Liver (tissue), 9 donors: ENCODE results near the gene ZNF777. TPM values are rescaled to one million over a fixed set of nuclear protein-coding genes. Genes with fewer than 3 reads are reported as not detected.

Source experiments
- DNase-seq: peaks from one replicate; pipeline ENCODE4 v3.0.0-alpha.2; 2017; ENCODE audit warnings: low spot score
- H3K27ac ChIP-seq, 2 donors: one replicate each; pipeline ENCODE4 v1.7.0; 2013; ENCODE audit warnings: inconsistent platforms in 2 of 2, low read length in 2 of 2, control low read depth in 1 of 2, low read depth in 1 of 2, mild to moderate bottlenecking in 1 of 2
- H3K27me3 ChIP-seq, 4 donors: one replicate each; pipeline versions ENCODE4 v1.6.1 to v1.7.0; 2013; ENCODE audit warnings: low read length in 3 of 4, inconsistent platforms in 1 of 4, mild to moderate bottlenecking in 1 of 4, moderate library complexity in 1 of 4; ENCODE audit not compliant: control insufficient read depth in 4 of 4, insufficient read depth in 4 of 4
- H3K36me3 ChIP-seq, 4 donors: one replicate each; pipeline versions ENCODE4 v1.6.1 to v1.7.0; 2013; ENCODE audit warnings: low read length in 3 of 4, mild to moderate bottlenecking in 3 of 4, low read depth in 1 of 4, moderate library complexity in 1 of 4; ENCODE audit not compliant: control insufficient read depth in 4 of 4, insufficient read depth in 3 of 4
- H3K4me1 ChIP-seq, 4 donors: one replicate each; pipeline versions ENCODE4 v1.6.1 to v1.7.0; 2013; ENCODE audit warnings: low read length in 3 of 4, mild to moderate bottlenecking in 3 of 4, moderate library complexity in 1 of 4; ENCODE audit not compliant: control insufficient read depth in 4 of 4, insufficient read depth in 4 of 4
- H3K4me3 ChIP-seq, 3 donors: one replicate each; pipeline versions ENCODE4 v1.6.1 to v1.7.0; 2013; ENCODE audit warnings: low read length in 3 of 3, control low read depth in 1 of 3, low read depth in 1 of 3, mild to moderate bottlenecking in 1 of 3
- H3K9ac ChIP-seq, 2 donors: one replicate each; pipeline ENCODE4 v1.7.0; 2013; ENCODE audit warnings: low read length in 2 of 2, mild to moderate bottlenecking in 2 of 2, moderate library complexity in 2 of 2, control low read depth in 1 of 2, low read depth in 1 of 2
- H3K9me3 ChIP-seq, 4 donors: one replicate each; pipeline versions ENCODE4 v1.6.1 to v1.7.0; 2013; ENCODE audit warnings: low read length in 3 of 4; ENCODE audit not compliant: control insufficient read depth in 4 of 4
- ATF3 ChIP-seq: IDR thresholded peaks from 2 replicates; pipeline ENCODE4 v1.6.1; 2016; ENCODE audit warnings: antibody characterized with exemption
- CTCF ChIP-seq: fragments of 150-350 bp; IDR thresholded peaks from 2 replicates; pipeline ENCODE4 v1.5.1; 2017; ENCODE audit warnings: improper control_type of control experiment, low read depth, low read length; ENCODE audit not compliant: missing input control
- EGR1 ChIP-seq, 2 donors: IDR thresholded peaks; 2 replicates each; pipeline ENCODE4 v1.6.1; 2016 to 2018; ENCODE audit warnings: antibody characterized with exemption in 2 of 2, low read depth in 2 of 2
- FOXA1 ChIP-seq: IDR thresholded peaks from 2 replicates; pipeline ENCODE4 v1.6.1; 2016; ENCODE audit warnings: antibody characterized with exemption
- FOXA2 ChIP-seq: IDR thresholded peaks from 2 replicates; pipeline ENCODE4 v1.6.1; 2016; ENCODE audit warnings: antibody characterized with exemption
- GABPA ChIP-seq, 2 donors: IDR thresholded peaks in 1 of 2; conservative IDR thresholded peaks in 1 of 2; 2 replicates each; pipeline ENCODE4 v1.6.1; 2016; ENCODE audit warnings: antibody characterized with exemption in 2 of 2, mild to moderate bottlenecking in 1 of 2, moderate library complexity in 1 of 2
- HNF4A ChIP-seq, 2 donors: conservative IDR thresholded peaks; 2 replicates each; pipeline ENCODE4 v1.6.1; 2016; ENCODE audit warnings: antibody characterized with exemption in 2 of 2, mild to moderate bottlenecking in 2 of 2
- HNF4G ChIP-seq: IDR thresholded peaks from 2 replicates; pipeline ENCODE4 v1.6.1; 2016; ENCODE audit warnings: antibody characterized with exemption
- JUND ChIP-seq, 2 donors: IDR thresholded peaks; 2 replicates each; pipeline ENCODE4 v1.6.1; 2016; ENCODE audit warnings: antibody characterized with exemption in 2 of 2
- MAX ChIP-seq: IDR thresholded peaks from 2 replicates; pipeline ENCODE4 v1.6.1; 2016; ENCODE audit warnings: antibody characterized with exemption
- NR2F2 ChIP-seq: IDR thresholded peaks from 2 replicates; pipeline ENCODE4 v1.6.1; 2016; ENCODE audit warnings: antibody characterized with exemption
- RAD21 ChIP-seq, 2 donors: IDR thresholded peaks; 2 replicates each; pipeline ENCODE4 v1.6.1; 2016; ENCODE audit warnings: antibody characterized with exemption in 2 of 2, mild to moderate bottlenecking in 2 of 2
- REST ChIP-seq: IDR thresholded peaks from 2 replicates; pipeline ENCODE4 v1.6.1; 2016; ENCODE audit warnings: antibody characterized with exemption, mild to moderate bottlenecking
- SP1 ChIP-seq: IDR thresholded peaks from 2 replicates; pipeline ENCODE4 v1.6.1; 2018; ENCODE audit warnings: antibody characterized with exemption, mild to moderate bottlenecking
- TAF1 ChIP-seq: conservative IDR thresholded peaks from 2 replicates; pipeline ENCODE4 v1.6.1; 2016; ENCODE audit warnings: antibody characterized with exemption, mild to moderate bottlenecking
- YY1 ChIP-seq: IDR thresholded peaks from 2 replicates; pipeline ENCODE4 v1.6.1; 2016; ENCODE audit warnings: antibody characterized with exemption, mild to moderate bottlenecking
- WGBS: extraction: QIAGEN DNeasy Blood & Tissue Kit; methylation state at CpG from one replicate; pipeline ENCODE4 v1.1.7; 2013; 5-methylcytosine and 5-hydroxymethylcytosine counted together
- polyA plus RNA-seq, 2 donors: library from polyadenylated mRNA; stranded (reverse) in 1 of 2; unstranded in 1 of 2; fragments of 200-250 nt in 1 of 2; fragments of >200 nt in 1 of 2; fragmentation: Nextera tagmentation in 1 of 2; extraction: Ambion mirVana in 1 of 2; gene quantifications; one replicate each; pipeline versions ENCODE4 v1.2.1 to v1.2.3, GENCODE V29; 2013 to 2015
- total RNA-seq, 2 donors: library from RNA; depleted of rRNA; stranded (reverse); fragments of >200 nt; gene quantifications; one replicate each; pipeline ENCODE4 v1.2.3, GENCODE V29; 2014
- donor health status: healthy.
- donor health status: healthy.
- donor health status: healthy.
- donor health status: healthy.
- donor health status: healthy.

The ZNF777 gene
- total and polyA plus RNA-seq, 4 donors: 0.22 to 5.7 (median 4.1) TPM

GRCh38 chr7:149432121-149432691 lies 28.7 kb downstream of the ZNF777 start:
- peaks cover 17 to 45% (median 22%) of the 10 kb centered on the region in 4 donors for H3K36me3 ChIP-seq
- no peaks in the 10 kb centered on the region for H3K4me1 ChIP-seq
- H3K9me3 ChIP-seq: no peaks in the 10 kb centered on the region
- WGBS: 96% methylated on average over 53 of the region's 53 CpGs
- H3K9ac ChIP-seq: no peak overlapping the region
- no peak overlapping the region for H3K4me3 ChIP-seq
- no peak for TF ChIP-seq SP1
- no peak overlapping the region for H3K27ac ChIP-seq
- no peaks in the 10 kb centered on the region for H3K27me3 ChIP-seq
- no peak for DNase-seq

GRCh38 chr7:149431486-149432120 lies 29.3 kb downstream of the ZNF777 start:
- no peaks in the 10 kb centered on the region for H3K27me3 ChIP-seq
- DNase-seq: no peak
- no peaks in the 10 kb centered on the region for H3K4me1 ChIP-seq
- 95% methylated on average over 66 of the region's 66 CpGs for WGBS
- H3K27ac ChIP-seq: no peak overlapping the region
- TF ChIP-seq EGR1 (IDR thresholded peaks at IDR 0.05; ENCODE audit: low read depth in 2 of 2): no peak
- TF ChIP-seq YY1: no peak
- no peak for TF ChIP-seq TAF1
- no peak for TF ChIP-seq NR2F2
- no peak for TF ChIP-seq GABPA (IDR thresholded peaks at IDR 0.05 in 1 of 2, conservative IDR thresholded peaks at IDR 0.05 in 1 of 2)
- no peak for TF ChIP-seq FOXA1
- TF ChIP-seq HNF4A (conservative IDR thresholded peaks at IDR 0.05): no peak
- TF ChIP-seq MAX: no peak
- no peak for TF ChIP-seq FOXA2
- TF ChIP-seq JUND (IDR thresholded peaks at IDR 0.05): no peak
- no peak for TF ChIP-seq RAD21 (IDR thresholded peaks at IDR 0.05)
- no peak for TF ChIP-seq HNF4G
- TF ChIP-seq SP1: no peak
- TF ChIP-seq CTCF: no peak
- no peak for TF ChIP-seq REST
- no peak for TF ChIP-seq ATF3
- H3K9me3 ChIP-seq: no peaks in the 10 kb centered on the region
- H3K9ac ChIP-seq: no peak overlapping the region
- no peak overlapping the region for H3K4me3 ChIP-seq
- peaks cover 17 to 45% (median 22%) of the 10 kb centered on the region in 4 donors for H3K36me3 ChIP-seq
